Stimulated activated CD4-positive, alpha-beta T cell treated with anti-CD3 and anti-CD28 coated beads, TNF-alpha, amount 100 ng/mL, for 48 hours (primary cell): ENCODE measurements around the gene WDPCP.
"Not testable (repeated sequence)": the region's sequence is repeated elsewhere in the genome, so short reads cannot be mapped to it uniquely, and the experiment has no call there.

Experiments used
- DNase-seq, 3 donors: peaks; one replicate each; pipeline ENCODE4 v3.0.0-alpha.2; 2020; ENCODE audit warnings: low read depth in 3 of 3

WDPCP gene

GRCh38 chr2:63257473-63257872, 330.8 kb downstream of the WDPCP start:
- DNase-seq = no peak

GRCh38 chr2:63249161-63249560, 339.1 kb downstream of the WDPCP start:
- no peak for DNase-seq

- no peak for DNase-seq
These were observed 345.5 kb downstream of the WDPCP start for GRCh38 chr2:63242747-63243146.

GRCh38 chr2:63225964-63226686, 362.2 kb downstream of the WDPCP start:
- no peak for DNase-seq

GRCh38 chr2:63218800-63219526, 369.3 kb downstream of the WDPCP start:
- DNase-seq = no peak

- no peak for DNase-seq
These were observed 393.0 kb downstream of the WDPCP start for GRCh38 chr2:63195310-63195709.

- DNase-seq = no peak
These were observed 394.1 kb downstream of the WDPCP start for GRCh38 chr2:63194175-63194574.

GRCh38 chr2:63192889-63193774, 395.1 kb downstream of the WDPCP start:
- DNase-seq = no peak

- no peak for DNase-seq
These were observed 395.9 kb downstream of the WDPCP start for GRCh38 chr2:63192169-63192888.

GRCh38 chr2:63189026-63189425, 399.3 kb downstream of the WDPCP start:
- no peak for DNase-seq

GRCh38 chr2:63186331-63186730, 401.9 kb downstream of the WDPCP start:
- no peak for DNase-seq

- DNase-seq = no peak
These were observed 425.0 kb downstream of the WDPCP start for GRCh38 chr2:63163161-63163820.

GRCh38 chr2:63159262-63159661, 429.0 kb downstream of the WDPCP start:
- DNase-seq = no peak

GRCh38 chr2:63136683-63137082, 451.6 kb downstream of the WDPCP start:
- not testable (repeated sequence) for DNase-seq

- no peak for DNase-seq
These were observed 456.3 kb downstream of the WDPCP start for GRCh38 chr2:63132020-63132419.

GRCh38 chr2:63131196-63131595, 457.1 kb downstream of the WDPCP start:
- no peak for DNase-seq

GRCh38 chr2:63127594-63127993, 460.7 kb downstream of the WDPCP start:
- no peak for DNase-seq

- DNase-seq = no peak
These were observed 463.4 kb downstream of the WDPCP start for GRCh38 chr2:63124850-63125249.

GRCh38 chr2:63124218-63124617, 464.1 kb downstream of the WDPCP start:
- DNase-seq = no peak

GRCh38 chr2:63122921-63123320, 465.4 kb downstream of the WDPCP start:
- no peak for DNase-seq
